Mammary epithelial cell (primary cell): ENCODE results near the gene MAB21L2.

ENCODE experiments used
- CTCF ChIP-seq, 2 donors: IDR thresholded peaks in 1 of 2; conservative IDR thresholded peaks in 1 of 2; 2 replicates each; pipeline ENCODE4 v1.5.1; 2011 to 2012; ENCODE audit warnings: inconsistent platforms in 2 of 2, low read length in 2 of 2, mild to moderate bottlenecking in 2 of 2, control low read depth in 1 of 2, low read depth in 1 of 2; ENCODE audit not compliant: insufficient read depth in 1 of 2; ENCODE audit errors: extremely low read depth in 1 of 2
- EZH2 ChIP-seq: IDR thresholded peaks from 2 replicates; pipeline ENCODE4 v1.6.1; 2012; ENCODE audit warnings: low read length, inconsistent platforms, borderline replicate concordance

- TF ChIP-seq CTCF (conservative IDR thresholded peaks at IDR 0.05 in 1 of 2, IDR thresholded peaks at IDR 0.05 in 1 of 2; ENCODE audit: extremely low read depth in 1 of 2, insufficient read depth in 1 of 2, low read depth in 1 of 2, low read length in 2 of 2) (no peak), EZH2 (no peak)
Measured at GRCh38 chr4:150583287-150584110, 1.5 kb downstream of the MAB21L2 start.
